ENCODE measurements around the gene AOPEP.

AOPEP gene

DNA sequence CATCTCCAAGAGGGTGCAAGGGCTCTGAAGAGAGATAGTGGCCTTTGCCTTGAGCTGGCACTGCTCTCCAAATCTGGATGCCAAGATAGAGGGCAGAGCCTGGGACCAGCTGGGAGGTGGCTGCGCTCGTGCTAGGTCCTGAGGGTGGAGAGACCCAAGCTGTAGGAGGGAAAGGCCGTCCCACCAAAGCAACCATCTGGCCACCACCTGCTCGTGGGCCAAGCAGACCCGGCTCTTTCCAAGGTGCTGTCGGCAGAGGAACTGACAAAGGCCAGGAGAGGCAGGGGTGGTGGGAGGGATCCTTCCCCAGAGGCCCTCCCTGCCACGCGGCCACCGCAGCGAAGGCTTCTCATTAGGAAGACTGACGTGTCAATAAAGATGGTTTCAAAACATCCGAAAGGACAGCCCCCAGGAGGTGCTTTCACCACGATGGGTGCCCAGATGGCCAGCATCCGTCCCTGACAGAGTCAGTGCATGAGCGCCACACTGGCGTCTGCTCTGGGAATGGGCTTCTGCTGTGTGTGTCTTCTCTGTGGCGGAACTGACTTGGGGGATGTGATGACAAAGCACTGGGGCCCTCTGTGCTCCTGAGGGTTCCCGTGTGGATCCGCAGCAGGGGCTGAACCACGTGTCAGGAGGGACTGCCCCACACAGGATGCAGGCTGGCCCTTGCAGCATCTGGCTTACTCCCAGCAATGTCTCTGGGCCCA lies 377.5 kb downstream of the AOPEP start:
- peaks cover 41% of the 10 kb centered on the region for H3K36me3 Mint-ChIP-seq (ENCODE audit: low read depth)
- no peaks in the 10 kb centered on the region for H3K9me3 Mint-ChIP-seq
- H3K4me3 Mint-ChIP-seq, result no peak overlapping the region
- H3K27me3 Mint-ChIP-seq, result no peaks in the 10 kb centered on the region
- DNase-seq, result no peak
- H3K27ac Mint-ChIP-seq, result no peak overlapping the region
- H3K4me1 Mint-ChIP-seq (ENCODE audit: low read depth), result no peaks in the 10 kb centered on the region

DNA sequence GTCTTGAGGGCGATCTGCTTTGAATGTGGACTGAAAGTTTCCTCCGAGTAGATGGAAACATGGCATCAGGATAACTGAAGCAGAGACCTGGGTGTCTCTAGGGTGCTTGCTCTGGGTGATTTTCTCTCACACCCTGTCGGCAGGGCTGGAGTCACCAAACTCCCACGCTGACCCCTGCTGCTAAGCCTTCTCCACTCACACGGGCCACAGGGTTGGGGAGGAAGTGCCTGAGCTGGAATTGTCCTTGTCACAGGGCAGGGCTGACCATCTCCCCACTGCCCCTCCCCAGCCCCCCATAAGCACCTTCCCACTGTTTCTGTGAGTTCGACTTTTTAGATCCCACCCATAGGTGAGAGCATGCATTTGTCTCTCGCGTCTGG lies 378.1 kb downstream of the AOPEP start:
- H3K4me1 Mint-ChIP-seq (ENCODE audit: low read depth), result no peaks in the 10 kb centered on the region
- peaks cover 42% of the 10 kb centered on the region for H3K36me3 Mint-ChIP-seq (ENCODE audit: low read depth)
- no peak overlapping the region for H3K4me3 Mint-ChIP-seq
- no peaks in the 10 kb centered on the region for H3K27me3 Mint-ChIP-seq
- DNase-seq, result no peak
- H3K9me3 Mint-ChIP-seq, result no peaks in the 10 kb centered on the region
- H3K27ac Mint-ChIP-seq, result no peak overlapping the region

DNA sequence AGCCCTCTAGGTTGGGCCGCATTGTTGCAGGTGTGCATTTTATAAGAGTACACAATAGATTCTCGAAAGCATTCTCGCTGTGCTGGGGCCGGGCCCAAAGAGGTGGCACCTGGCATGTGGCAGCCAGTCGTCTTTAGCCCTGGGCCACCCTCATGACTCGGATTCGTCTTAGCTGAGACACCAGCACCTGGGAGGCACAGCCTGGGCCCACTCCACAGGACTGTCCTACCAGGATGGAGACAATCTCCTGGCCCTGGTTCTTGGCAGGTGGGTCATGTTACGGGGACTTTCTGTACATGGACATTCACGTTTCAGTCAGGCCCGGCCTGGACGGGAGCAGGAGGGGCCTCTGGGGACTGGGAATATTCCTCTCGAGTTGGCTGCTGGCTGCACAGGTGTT lies 378.5 kb downstream of the AOPEP start:
- no peak for DNase-seq
- Mint-ChIP-seq H3K36me3 (ENCODE audit: low read depth) (peaks cover 40% of the 10 kb centered on the region), H3K27me3 (no peaks in the 10 kb centered on the region), H3K9me3 (no peaks in the 10 kb centered on the region), H3K27ac (no peak overlapping the region), H3K4me1 (ENCODE audit: low read depth) (no peaks in the 10 kb centered on the region), H3K4me3 (no peak overlapping the region)

DNA sequence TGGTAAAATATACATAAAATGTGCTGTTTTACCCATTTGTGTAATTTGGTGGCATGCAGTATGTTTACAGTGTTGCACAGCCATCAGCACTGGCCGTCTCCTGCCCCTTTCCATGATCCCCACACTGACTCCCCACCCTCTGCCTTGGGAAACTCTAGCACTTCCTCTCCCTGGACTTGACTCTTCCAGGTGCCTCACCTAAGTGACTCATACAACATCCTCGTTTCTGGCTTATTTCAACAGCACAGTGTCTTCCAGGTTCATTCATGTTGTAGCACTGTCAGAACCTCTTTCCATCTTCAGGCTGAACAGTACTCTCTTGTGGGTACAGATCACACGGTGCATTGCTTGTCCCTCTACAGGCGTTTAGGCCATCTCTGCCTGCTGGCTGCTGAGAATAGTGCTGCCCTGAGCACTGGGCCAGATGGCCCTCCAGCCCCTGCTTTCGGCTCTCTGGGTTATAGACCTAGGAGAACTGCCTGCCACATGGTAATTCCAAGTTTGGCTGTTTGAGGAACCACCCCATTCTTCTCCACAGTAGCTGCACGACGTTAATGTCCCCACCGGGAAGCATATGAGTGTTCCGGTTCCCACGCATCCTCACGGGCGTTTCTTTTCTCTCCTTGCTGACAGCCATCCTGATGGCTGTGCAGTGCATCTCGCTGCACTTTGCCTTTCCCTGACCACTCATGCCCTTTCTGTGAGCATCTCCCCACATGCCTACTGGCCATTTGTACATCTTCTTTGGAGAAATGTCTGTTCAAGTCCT lies 379.2 kb downstream of the AOPEP start:
- peaks cover 40% of the 10 kb centered on the region for H3K36me3 Mint-ChIP-seq (ENCODE audit: low read depth)
- no peaks in the 10 kb centered on the region for H3K4me1 Mint-ChIP-seq (ENCODE audit: low read depth)
- H3K4me3 Mint-ChIP-seq, result no peak overlapping the region
- H3K9me3 Mint-ChIP-seq, result no peaks in the 10 kb centered on the region
- no peak overlapping the region for H3K27ac Mint-ChIP-seq
- DNase-seq, result no peak
- H3K27me3 Mint-ChIP-seq, result no peaks in the 10 kb centered on the region

DNA sequence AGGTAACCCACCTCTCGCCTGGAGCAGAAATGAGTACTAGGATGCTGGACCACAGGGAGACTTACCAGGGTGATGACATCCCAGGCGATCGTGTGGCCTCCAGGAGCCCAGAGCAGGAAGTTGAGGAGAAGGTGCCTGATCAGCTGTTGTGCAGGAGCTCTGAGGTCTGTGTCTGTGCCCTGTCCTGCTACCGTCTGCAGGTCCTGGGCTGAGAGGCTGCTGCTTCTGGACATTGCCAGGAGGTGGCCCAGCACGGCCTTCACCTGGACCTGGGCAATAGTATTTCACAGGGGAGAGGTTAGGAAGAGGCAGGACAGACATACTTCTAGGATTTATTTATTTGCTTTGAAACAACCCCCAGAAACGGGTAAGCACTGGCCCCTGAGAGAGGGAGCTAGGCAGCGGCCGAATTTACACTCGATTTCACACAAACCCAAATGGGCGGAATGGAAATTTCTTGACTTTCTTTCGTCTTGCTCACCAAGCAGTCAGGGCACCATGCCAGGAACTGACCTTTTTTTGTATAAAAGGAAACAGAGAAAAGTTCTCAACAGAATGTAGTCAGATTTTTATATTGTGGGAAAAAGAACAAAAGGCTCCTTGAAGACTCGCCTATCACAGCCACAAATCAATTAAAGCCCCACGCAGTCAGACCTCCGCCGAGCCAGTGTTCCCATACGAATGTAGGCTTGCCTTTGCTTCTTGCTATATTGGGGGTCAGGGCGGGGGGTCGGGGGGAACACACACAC lies 380.7 kb downstream of the AOPEP start:
- DNase-seq, result no peak
- Mint-ChIP-seq H3K36me3 (ENCODE audit: low read depth) (peaks cover 45% of the 10 kb centered on the region), H3K27me3 (no peaks in the 10 kb centered on the region), H3K4me3 (no peak overlapping the region), H3K4me1 (ENCODE audit: low read depth) (no peaks in the 10 kb centered on the region), H3K27ac (no peak overlapping the region), H3K9me3 (no peaks in the 10 kb centered on the region)

DNA sequence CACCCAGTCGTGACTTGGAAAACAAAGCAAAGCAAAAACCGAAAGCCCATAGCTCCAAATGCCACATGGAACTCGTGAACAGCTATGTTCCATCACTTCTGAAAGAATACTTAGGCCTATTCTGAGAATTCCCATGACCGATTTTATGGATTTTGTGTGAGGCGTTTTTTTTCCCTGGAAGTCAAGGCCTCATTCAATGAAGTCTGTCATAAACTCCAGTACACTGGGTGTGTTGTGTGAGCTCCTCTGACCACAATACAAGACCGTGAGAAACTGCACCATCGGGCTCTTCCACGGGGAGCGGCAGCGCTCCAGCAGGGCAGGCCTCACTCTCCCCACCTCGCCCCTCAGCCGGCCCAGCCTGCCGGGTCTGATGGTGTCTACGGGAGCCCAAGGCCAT lies 381.5 kb downstream of the AOPEP start:
- H3K36me3 Mint-ChIP-seq (ENCODE audit: low read depth), result peaks cover 51% of the 10 kb centered on the region
- no peaks in the 10 kb centered on the region for H3K9me3 Mint-ChIP-seq
- no peaks in the 10 kb centered on the region for H3K4me1 Mint-ChIP-seq (ENCODE audit: low read depth)
- no peak overlapping the region for H3K27ac Mint-ChIP-seq
- no peak for DNase-seq
- no peak overlapping the region for H3K4me3 Mint-ChIP-seq
- H3K27me3 Mint-ChIP-seq, result no peaks in the 10 kb centered on the region

DNA sequence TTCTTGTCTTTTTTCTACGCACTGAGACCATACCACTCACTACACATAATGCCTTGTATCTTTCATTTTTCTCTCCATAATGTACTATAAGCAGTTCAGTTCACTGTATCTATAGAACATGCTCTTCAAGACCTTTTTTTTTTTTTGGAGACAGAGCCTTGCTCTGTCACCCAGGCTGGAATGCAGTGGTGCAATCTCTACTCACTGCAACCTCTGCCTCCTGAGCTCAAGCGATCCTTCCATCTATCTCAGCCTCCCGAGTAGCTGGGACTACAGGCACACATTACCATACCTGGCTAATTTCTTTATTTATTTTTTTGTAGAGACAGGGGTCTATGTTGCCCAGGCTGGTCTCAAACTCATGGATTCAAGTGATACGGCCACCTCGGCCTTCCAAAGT lies 382.3 kb downstream of the AOPEP start:
- H3K27me3 Mint-ChIP-seq, result no peaks in the 10 kb centered on the region
- peaks cover 52% of the 10 kb centered on the region for H3K36me3 Mint-ChIP-seq (ENCODE audit: low read depth)
- no peak overlapping the region for H3K27ac Mint-ChIP-seq
- H3K4me3 Mint-ChIP-seq, result no peak overlapping the region
- no peaks in the 10 kb centered on the region for H3K4me1 Mint-ChIP-seq (ENCODE audit: low read depth)
- DNase-seq, result no peak
- H3K9me3 Mint-ChIP-seq, result no peaks in the 10 kb centered on the region

DNA sequence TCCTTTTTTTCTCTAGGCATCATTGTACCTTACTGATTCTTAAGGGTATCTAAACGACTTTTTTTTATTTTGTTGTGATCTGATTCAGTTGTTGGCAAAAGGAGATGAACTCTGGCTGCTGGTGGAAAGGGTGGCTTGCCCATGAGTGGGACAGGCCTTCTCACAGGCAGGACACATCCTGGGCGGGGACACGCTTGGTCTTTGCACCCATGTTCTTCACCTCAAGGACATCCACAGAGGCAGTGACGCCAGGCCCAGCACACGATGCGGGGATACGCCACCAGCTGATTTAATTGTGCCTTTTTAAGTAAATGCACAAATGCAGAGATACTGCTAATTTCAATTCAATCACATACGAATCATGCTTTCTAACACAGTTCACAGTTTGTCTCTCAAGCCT lies 383.0 kb downstream of the AOPEP start:
- no peak overlapping the region for H3K27ac Mint-ChIP-seq
- H3K36me3 Mint-ChIP-seq (ENCODE audit: low read depth), result peaks cover 55% of the 10 kb centered on the region
- no peaks in the 10 kb centered on the region for H3K9me3 Mint-ChIP-seq
- H3K4me3 Mint-ChIP-seq, result no peak overlapping the region
- no peak for DNase-seq
- H3K27me3 Mint-ChIP-seq, result no peaks in the 10 kb centered on the region
- H3K4me1 Mint-ChIP-seq (ENCODE audit: low read depth), result no peaks in the 10 kb centered on the region

DNA sequence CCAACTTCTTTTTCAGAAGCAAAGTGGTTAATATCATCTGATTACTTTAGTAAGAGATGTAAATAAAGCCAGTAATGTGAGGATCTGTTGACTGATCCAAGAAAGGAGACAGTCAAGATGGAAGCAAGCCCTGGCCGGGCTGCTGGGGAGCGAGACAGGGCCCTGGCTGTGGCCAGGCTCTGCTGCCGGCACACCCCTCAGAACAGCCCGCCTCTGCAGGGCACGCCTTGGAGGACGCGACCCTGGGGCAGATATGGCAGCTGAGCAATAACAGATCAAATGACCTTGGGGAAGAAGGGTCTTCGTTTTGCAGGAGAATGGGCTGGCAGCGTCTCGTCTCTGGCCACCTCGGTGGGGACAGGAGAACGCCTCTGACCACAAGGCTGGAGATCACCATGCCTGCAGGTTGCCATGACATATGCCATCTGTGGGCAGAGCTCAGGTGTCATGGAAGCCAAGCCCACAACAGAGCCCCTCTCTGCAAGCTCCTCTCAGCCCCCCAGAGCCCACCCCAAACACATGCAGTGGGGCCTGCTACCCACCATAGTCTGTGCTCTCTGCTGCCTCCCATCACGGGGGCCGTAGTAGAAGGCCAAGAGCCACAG lies 384.5 kb downstream of the AOPEP start:
- Mint-ChIP-seq H3K4me3 (no peak overlapping the region), H3K27ac (no peak overlapping the region)

DNA sequence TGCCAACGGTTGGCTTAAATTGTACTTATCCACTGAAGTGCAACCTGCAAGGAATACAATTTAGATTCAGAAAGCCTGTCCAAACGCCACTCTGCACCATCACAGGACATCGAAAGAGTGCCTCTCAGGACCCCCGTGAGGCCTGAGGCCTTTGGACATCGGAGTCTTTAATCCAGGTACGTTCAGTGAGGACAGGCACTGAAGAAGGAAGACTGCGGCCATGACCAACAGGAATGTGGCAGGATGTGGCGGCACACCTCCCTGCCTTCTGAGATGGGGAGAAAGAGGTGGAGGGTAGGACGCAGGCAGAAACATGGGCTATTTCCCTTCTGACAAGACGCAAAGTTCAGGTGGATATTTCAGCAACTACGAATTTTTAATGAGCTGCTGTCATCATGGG lies 385.2 kb downstream of the AOPEP start:
- Mint-ChIP-seq H3K27me3 (no peaks in the 10 kb centered on the region), H3K4me3 (no peak overlapping the region), H3K27ac (no peak overlapping the region), H3K4me1 (ENCODE audit: low read depth) (no peaks in the 10 kb centered on the region), H3K36me3 (ENCODE audit: low read depth) (peaks cover 44% of the 10 kb centered on the region), H3K9me3 (no peaks in the 10 kb centered on the region)
- DNase-seq, result no peak

More for the DNA sequence above, 384.5 kb downstream of the AOPEP start:
- Mint-ChIP-seq H3K36me3 (ENCODE audit: low read depth) (peaks cover 50% of the 10 kb centered on the region), H3K27me3 (no peaks in the 10 kb centered on the region), H3K4me1 (ENCODE audit: low read depth) (no peaks in the 10 kb centered on the region), H3K9me3 (no peaks in the 10 kb centered on the region)
- no peak for DNase-seq

DNA sequence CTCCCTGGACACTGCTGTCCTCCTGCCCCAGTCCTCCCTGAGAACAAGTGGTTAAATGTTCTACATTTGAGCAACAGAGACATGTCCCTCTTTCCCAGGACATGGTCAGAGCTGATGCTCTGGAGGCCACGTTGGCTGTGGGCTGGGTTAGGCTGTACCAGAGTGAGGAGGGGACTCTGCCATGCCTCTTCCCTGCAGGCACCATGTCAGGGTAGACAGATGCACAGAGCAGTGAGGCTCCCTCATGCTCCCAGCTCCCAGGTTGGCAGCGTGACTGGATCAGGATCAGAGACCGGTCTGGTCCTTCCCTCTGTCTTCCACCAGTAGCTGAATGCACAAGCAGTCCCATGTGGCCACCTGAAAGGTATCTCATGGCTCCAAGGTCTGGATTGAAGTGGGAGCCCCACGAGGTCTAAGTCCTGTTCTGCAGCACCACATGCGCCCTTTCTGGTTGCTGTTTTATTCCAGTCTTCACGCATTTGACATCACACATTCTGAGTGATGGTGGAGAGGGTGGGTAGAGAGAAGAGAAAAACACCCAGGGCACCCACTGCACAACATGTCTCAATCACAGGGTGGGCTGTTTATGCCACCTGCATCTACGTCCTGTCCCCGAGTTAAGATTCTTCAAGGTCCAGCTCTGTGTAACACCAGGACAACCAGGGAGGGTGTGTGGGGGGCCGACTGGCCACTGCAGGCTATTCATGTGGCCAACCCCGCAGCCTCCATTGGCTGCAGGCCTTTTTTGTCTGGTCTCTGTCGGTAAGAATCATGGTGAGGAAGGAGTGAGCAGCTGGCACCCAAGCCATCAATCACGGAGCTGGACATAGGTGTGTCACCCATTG lies 386.2 kb downstream of the AOPEP start:
- Mint-ChIP-seq H3K27ac (no peak overlapping the region), H3K36me3 (ENCODE audit: low read depth) (peaks cover 34% of the 10 kb centered on the region), H3K4me3 (no peak overlapping the region), H3K9me3 (no peaks in the 10 kb centered on the region), H3K27me3 (no peaks in the 10 kb centered on the region), H3K4me1 (ENCODE audit: low read depth) (no peaks in the 10 kb centered on the region)
- DNase-seq, result no peak

DNA sequence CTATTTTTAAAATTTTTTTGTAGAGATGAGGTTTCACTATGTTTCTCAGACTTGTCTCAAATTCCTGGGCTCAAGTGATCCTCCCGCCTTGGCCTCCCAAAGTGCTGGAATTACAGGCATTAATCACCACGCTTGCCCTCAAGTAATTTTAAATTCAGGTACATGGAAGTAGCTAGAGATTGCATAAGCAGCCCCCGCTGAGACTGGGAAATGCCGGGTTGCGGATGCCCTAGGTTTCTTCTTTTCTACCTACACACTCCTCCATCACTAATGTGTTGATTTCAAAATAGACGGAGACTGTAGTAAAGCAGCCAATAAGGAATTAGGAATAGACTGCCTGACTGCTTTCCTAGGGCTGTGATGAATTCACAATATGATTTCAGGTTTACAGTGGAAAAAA lies 388.6 kb downstream of the AOPEP start:
- H3K27ac Mint-ChIP-seq, result no peak overlapping the region
- no peaks in the 10 kb centered on the region for H3K27me3 Mint-ChIP-seq
- H3K4me3 Mint-ChIP-seq, result no peak overlapping the region
- H3K9me3 Mint-ChIP-seq, result no peaks in the 10 kb centered on the region
- H3K36me3 Mint-ChIP-seq (ENCODE audit: low read depth), result peaks cover 27% of the 10 kb centered on the region
- no peak for DNase-seq
- H3K4me1 Mint-ChIP-seq (ENCODE audit: low read depth), result no peaks in the 10 kb centered on the region

DNA sequence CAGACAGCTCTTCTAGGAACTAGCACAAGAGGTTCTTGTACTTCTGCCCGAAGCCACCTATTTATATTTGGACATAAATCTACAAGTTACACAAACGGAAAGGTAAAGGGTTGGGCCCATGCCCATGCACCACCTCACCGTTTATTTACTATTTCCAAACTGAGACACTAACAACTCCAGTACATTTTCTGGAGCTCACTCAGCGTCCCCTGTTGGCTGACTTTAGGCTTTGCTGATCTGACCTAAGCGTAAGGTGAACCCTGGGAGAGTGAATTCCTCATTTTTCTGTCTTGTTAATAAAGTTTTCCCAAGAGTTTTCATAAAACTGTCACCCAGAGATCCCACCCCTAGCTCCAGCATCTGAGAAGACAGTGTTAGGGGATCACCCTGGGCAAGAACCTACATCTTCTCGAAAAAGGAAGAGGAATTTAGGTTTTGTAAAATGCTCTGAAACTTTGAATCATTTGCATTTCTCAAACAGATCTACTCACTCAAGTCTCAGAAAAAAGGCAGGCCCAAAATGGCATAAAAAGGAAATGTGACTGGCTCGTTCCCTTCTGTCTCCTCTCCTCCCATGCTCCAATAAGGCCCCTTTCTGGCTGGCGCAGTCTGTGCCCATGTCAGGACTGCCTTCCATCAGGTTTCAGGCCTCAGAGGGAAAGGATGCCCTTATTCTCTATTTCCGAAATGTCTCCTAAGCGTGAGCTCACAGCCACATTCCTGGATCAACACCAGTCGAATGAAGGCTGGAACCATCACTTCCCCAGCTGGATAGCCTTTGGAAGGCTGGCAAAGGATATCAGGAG lies 389.7 kb downstream of the AOPEP start:
- Mint-ChIP-seq H3K27me3 (no peaks in the 10 kb centered on the region), H3K4me3 (no peak overlapping the region), H3K4me1 (ENCODE audit: low read depth) (no peaks in the 10 kb centered on the region), H3K36me3 (ENCODE audit: low read depth) (peaks cover 22% of the 10 kb centered on the region), H3K27ac (no peak overlapping the region), H3K9me3 (no peaks in the 10 kb centered on the region)
- no peak for DNase-seq
